Measurements from ENCODE around the gene OR51B2. TPM values are rescaled to one million over a fixed set of nuclear protein-coding genes. Genes with fewer than 3 reads are reported as not detected.
"Not testable (repeated sequence)": the region's sequence is repeated elsewhere in the genome, so short reads cannot be mapped to it uniquely, and the experiment has no call there.

Gene OR51B2
- total RNA-seq, 2 experiments from 2014 or later: not detected

- no peak overlapping the region for H3K27ac Mint-ChIP-seq
- ATAC-seq (no peak), DNase-seq (no peak)
- H3K4me1 Mint-ChIP-seq (ENCODE audit: low read depth): no peaks in the 10 kb centered on the region
- POLR2A ChIA-PET: no interaction called here
- intact Hi-C loops (cut with micrococcal nuclease): no loop called here
- peaks cover 4% of the 10 kb centered on the region for H3K27me3 Mint-ChIP-seq
- H3K9me3 Mint-ChIP-seq: no peaks in the 10 kb centered on the region
- no peaks in the 10 kb centered on the region for H3K36me3 Mint-ChIP-seq (ENCODE audit: low read depth)
- no peak for TF ChIP-seq CTCF (IDR thresholded peaks at IDR 0.05)
- no peak overlapping the region for H3K4me3 Mint-ChIP-seq
- CTCF ChIA-PET: interaction anchor here (0.6 kb wide), 1 partner anchor 21 kb away, joined by 3 read pairs; no protein-coding TSS in a partner anchor
These were observed 25.5 kb upstream of the OR51B2 start for GRCh38 chr11:5349550-5349949.

GRCh38 chr11:5348551-5349194 lies 24.6 kb upstream of the OR51B2 start:
- DNase-seq (no peak), ATAC-seq (no peak)
- TF ChIP-seq CTCF (IDR thresholded peaks at IDR 0.05): no peak
- Mint-ChIP-seq H3K4me3 (no peak overlapping the region), H3K36me3 (ENCODE audit: low read depth) (no peaks in the 10 kb centered on the region), H3K27me3 (peaks cover 4% of the 10 kb centered on the region), H3K4me1 (ENCODE audit: low read depth) (no peaks in the 10 kb centered on the region), H3K27ac (no peak overlapping the region), H3K9me3 (no peaks in the 10 kb centered on the region)
- ChIA-PET CTCF (no interaction called here), POLR2A (no interaction called here)
- intact Hi-C loops (cut with micrococcal nuclease): no loop called here

- no peak overlapping the region for H3K27ac Mint-ChIP-seq
- DNase-seq (no peak), ATAC-seq (no peak)
- CTCF ChIA-PET: no interaction called here
- no peaks in the 10 kb centered on the region for H3K4me1 Mint-ChIP-seq (ENCODE audit: low read depth)
- no peaks in the 10 kb centered on the region for H3K9me3 Mint-ChIP-seq
- intact Hi-C loops (cut with micrococcal nuclease): no loop called here
- H3K4me3 Mint-ChIP-seq: no peak overlapping the region
- no peak for TF ChIP-seq CTCF (IDR thresholded peaks at IDR 0.05)
- no peaks in the 10 kb centered on the region for H3K36me3 Mint-ChIP-seq (ENCODE audit: low read depth)
- H3K27me3 Mint-ChIP-seq: peaks cover 5% of the 10 kb centered on the region
- POLR2A ChIA-PET: no interaction called here
These were observed 21.7 kb upstream of the OR51B2 start for GRCh38 chr11:5345831-5346230.

- ChIA-PET POLR2A (no interaction called here), CTCF (interaction anchor here (1.2 kb wide), 1 partner anchor 55 kb away, joined by 3 read pairs; no protein-coding TSS in a partner anchor)
- H3K9me3 Mint-ChIP-seq: no peaks in the 10 kb centered on the region
- intact Hi-C loops (cut with micrococcal nuclease): no loop called here
- ATAC-seq (no peak), DNase-seq (no peak)
- no peak for TF ChIP-seq CTCF (IDR thresholded peaks at IDR 0.05)
- H3K4me3 Mint-ChIP-seq: no peak within 1 kb of the TSS
- H3K27ac Mint-ChIP-seq: no peak within 1 kb of the TSS
- H3K4me1 Mint-ChIP-seq (ENCODE audit: low read depth): no peaks in the 10 kb centered on the region
- H3K36me3 Mint-ChIP-seq (ENCODE audit: low read depth): no peaks in the 10 kb centered on the region
- peaks cover 4% of the 10 kb centered on the region for H3K27me3 Mint-ChIP-seq
These were observed 19.6 kb upstream of the OR51B2 start, which contains the start of gene OR51B5 for GRCh38 chr11:5343474-5344335. OR51B5 (minus strand) TSS chr11:5343524; CDS start chr11:5343524, 0 bp downstream.

GRCh38 chr11:5339771-5340322 lies 15.8 kb upstream of the OR51B2 start:
- intact Hi-C loops (cut with micrococcal nuclease): no loop called here

GRCh38 chr11:5337253-5337652 lies 13.2 kb upstream of the OR51B2 start:
- H3K4me1 Mint-ChIP-seq (ENCODE audit: low read depth); H3K27ac Mint-ChIP-seq; ATAC-seq; POLR2A ChIA-PET; H3K9me3 Mint-ChIP-seq; DNase-seq; H3K4me3 Mint-ChIP-seq; CTCF ChIA-PET; H3K27me3 Mint-ChIP-seq; intact Hi-C loops (cut with micrococcal nuclease); H3K36me3 Mint-ChIP-seq (ENCODE audit: low read depth): not testable (repeated sequence)

More at GRCh38 chr11:5339771-5340322, 15.8 kb upstream of the OR51B2 start:
- Mint-ChIP-seq H3K4me1 (ENCODE audit: low read depth) (no peaks in the 10 kb centered on the region), H3K27me3 (peaks cover 4% of the 10 kb centered on the region), H3K27ac (no peak overlapping the region), H3K9me3 (no peaks in the 10 kb centered on the region), H3K36me3 (ENCODE audit: low read depth) (no peaks in the 10 kb centered on the region), H3K4me3 (no peak overlapping the region)
- ChIA-PET POLR2A (no interaction called here), CTCF (no interaction called here)
- DNase-seq: no peak
- TF ChIP-seq CTCF (IDR thresholded peaks at IDR 0.05): no peak
- no peak for ATAC-seq
